ENCODE results near the gene CXCL12.

The CXCL12 gene

DNA sequence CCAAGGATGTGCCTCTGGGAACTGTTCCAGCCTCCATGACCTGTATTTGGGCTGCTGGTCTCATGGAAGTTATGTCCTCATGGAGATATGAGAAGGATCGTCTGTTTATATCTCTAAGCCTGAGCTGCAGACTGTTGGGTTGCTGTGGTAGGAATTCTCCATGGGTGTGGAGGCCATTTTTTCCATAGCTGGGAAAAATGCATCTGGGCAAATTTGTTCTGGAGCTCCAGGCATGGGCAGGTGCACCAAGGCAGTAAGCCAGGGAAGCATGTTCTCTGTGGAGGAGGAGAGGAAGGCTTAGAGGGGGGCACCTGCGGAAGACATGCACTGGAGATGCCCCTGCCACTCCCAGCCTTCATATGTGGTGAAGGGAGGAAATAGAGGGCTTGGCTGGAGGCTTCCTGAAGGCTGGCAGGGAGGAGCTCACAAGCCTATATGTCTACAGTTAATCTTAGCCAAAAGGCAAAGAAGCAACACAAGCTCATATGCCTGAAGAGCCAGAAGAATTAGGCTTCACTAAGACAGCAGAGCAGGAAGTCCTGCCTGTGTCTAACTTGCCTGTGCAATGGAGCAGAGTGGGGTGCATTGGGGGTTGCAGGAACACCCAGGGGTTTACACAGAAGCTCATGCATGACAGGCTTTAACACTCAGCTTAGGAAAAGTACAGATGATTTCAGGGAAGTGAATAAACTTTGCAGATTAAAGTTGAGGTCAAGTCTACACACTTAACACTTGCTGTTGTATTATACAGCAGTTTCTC lies 35.1 kb upstream of the CXCL12 start:
- no peak for TF ChIP-seq FOXM1 (IDR thresholded peaks at IDR 0.05; ENCODE audit: borderline replicate concordance, low read depth)
- no peak for TF ChIP-seq TCF12 (IDR thresholded peaks at IDR 0.05; ENCODE audit: low read depth)
- TF ChIP-seq CREB1 (IDR thresholded peaks at IDR 0.05; ENCODE audit: low read depth), result no peak
- TF ChIP-seq TEAD4 (IDR thresholded peaks at IDR 0.05), result no peak
- TF ChIP-seq CEBPB (IDR thresholded peaks at IDR 0.05), result no peak
- TF ChIP-seq, protein P1, sequence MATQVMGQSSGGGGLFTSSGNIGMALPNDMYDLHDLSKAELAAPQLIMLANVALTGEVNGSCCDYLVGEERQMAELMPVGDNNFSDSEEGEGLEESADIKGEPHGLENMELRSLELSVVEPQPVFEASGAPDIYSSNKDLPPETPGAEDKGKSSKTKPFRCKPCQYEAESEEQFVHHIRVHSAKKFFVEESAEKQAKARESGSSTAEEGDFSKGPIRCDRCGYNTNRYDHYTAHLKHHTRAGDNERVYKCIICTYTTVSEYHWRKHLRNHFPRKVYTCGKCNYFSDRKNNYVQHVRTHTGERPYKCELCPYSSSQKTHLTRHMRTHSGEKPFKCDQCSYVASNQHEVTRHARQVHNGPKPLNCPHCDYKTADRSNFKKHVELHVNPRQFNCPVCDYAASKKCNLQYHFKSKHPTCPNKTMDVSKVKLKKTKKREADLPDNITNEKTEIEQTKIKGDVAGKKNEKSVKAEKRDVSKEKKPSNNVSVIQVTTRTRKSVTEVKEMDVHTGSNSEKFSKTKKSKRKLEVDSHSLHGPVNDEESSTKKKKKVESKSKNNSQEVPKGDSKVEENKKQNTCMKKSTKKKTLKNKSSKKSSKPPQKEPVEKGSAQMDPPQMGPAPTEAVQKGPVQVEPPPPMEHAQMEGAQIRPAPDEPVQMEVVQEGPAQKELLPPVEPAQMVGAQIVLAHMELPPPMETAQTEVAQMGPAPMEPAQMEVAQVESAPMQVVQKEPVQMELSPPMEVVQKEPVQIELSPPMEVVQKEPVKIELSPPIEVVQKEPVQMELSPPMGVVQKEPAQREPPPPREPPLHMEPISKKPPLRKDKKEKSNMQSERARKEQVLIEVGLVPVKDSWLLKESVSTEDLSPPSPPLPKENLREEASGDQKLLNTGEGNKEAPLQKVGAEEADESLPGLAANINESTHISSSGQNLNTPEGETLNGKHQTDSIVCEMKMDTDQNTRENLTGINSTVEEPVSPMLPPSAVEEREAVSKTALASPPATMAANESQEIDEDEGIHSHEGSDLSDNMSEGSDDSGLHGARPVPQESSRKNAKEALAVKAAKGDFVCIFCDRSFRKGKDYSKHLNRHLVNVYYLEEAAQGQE (IDR thresholded peaks at IDR 0.05; ENCODE audit: low read depth), result no peak
- no peak for TF ChIP-seq EP300 (IDR thresholded peaks at IDR 0.05; ENCODE audit: borderline replicate concordance)
- TF ChIP-seq EGR1 (IDR thresholded peaks at IDR 0.05), result no peak
- no peak for TF ChIP-seq YY1 (IDR thresholded peaks at IDR 0.05; ENCODE audit: low read depth)

- TF ChIP-seq TAF1 (IDR thresholded peaks at IDR 0.05; ENCODE audit: low read depth) (no peak), MAX (IDR thresholded peaks at IDR 0.05) (no peak), RAD21 (IDR thresholded peaks at IDR 0.05; ENCODE audit: low read depth) (no peak), CEBPB (IDR thresholded peaks at IDR 0.05) (no peak), FOXM1 (IDR thresholded peaks at IDR 0.05; ENCODE audit: borderline replicate concordance, low read depth) (no peak), NFIC (IDR thresholded peaks at IDR 0.05) (no peak), CREB1 (IDR thresholded peaks at IDR 0.05; ENCODE audit: low read depth) (no peak), EGR1 (IDR thresholded peaks at IDR 0.05) (no peak), YY1 (IDR thresholded peaks at IDR 0.05; ENCODE audit: low read depth) (no peak), TEAD4 (IDR thresholded peaks at IDR 0.05) (no peak), TCF12 (IDR thresholded peaks at IDR 0.05; ENCODE audit: low read depth) (no peak), EP300 (IDR thresholded peaks at IDR 0.05; ENCODE audit: borderline replicate concordance) (no peak), ZBTB7A (IDR thresholded peaks at IDR 0.05; ENCODE audit: low read depth) (no peak)
- TF ChIP-seq, protein P1 (IDR thresholded peaks at IDR 0.05; ENCODE audit: low read depth), result no peak
- TF ChIP-seq, protein P2, sequence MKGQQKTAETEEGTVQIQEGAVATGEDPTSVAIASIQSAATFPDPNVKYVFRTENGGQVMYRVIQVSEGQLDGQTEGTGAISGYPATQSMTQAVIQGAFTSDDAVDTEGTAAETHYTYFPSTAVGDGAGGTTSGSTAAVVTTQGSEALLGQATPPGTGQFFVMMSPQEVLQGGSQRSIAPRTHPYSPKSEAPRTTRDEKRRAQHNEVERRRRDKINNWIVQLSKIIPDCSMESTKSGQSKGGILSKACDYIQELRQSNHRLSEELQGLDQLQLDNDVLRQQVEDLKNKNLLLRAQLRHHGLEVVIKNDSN (IDR thresholded peaks at IDR 0.05), result no peak
Measured at GRCh38 chr10:44418637-44419036, 33.7 kb upstream of the CXCL12 start.

GRCh38 chr10:44417761-44418160 lies 32.9 kb upstream of the CXCL12 start:
- TF ChIP-seq EP300 (IDR thresholded peaks at IDR 0.05; ENCODE audit: borderline replicate concordance) (no peak), TEAD4 (IDR thresholded peaks at IDR 0.05) (no peak), FOXM1 (IDR thresholded peaks at IDR 0.05; ENCODE audit: borderline replicate concordance, low read depth) (no peak), YY1 (IDR thresholded peaks at IDR 0.05; ENCODE audit: low read depth) (no peak), TCF12 (IDR thresholded peaks at IDR 0.05; ENCODE audit: low read depth) (no peak), ZBTB7A (IDR thresholded peaks at IDR 0.05; ENCODE audit: low read depth) (no peak), NFIC (IDR thresholded peaks at IDR 0.05) (no peak), TAF1 (IDR thresholded peaks at IDR 0.05; ENCODE audit: low read depth) (no peak), CREB1 (IDR thresholded peaks at IDR 0.05; ENCODE audit: low read depth) (no peak), RAD21 (IDR thresholded peaks at IDR 0.05; ENCODE audit: low read depth) (no peak), EGR1 (IDR thresholded peaks at IDR 0.05) (no peak), CEBPB (IDR thresholded peaks at IDR 0.05) (no peak), MAX (IDR thresholded peaks at IDR 0.05) (no peak)
- TF ChIP-seq, protein P2 (IDR thresholded peaks at IDR 0.05), result no peak
- TF ChIP-seq, protein P1 (IDR thresholded peaks at IDR 0.05; ENCODE audit: low read depth), result no peak

DNA sequence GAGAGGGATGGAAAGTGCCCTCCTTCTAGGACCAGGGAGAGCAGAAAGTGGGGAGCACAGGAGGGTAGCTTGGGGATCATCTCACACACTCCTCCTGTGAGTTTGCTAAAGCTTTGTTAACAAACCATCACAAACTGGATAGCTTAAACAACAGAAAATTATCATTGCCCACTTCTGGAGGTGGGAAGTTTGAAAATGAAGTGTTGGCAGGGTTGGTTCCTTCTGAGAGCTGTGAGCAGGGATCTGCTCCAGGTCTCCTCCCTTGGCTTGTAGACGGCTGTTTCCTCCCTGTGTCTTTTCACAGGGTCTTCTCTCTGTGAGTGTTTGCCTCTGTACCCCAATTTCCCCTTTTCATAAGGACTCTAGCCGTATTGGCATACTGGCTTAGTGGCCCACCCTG lies 32.0 kb upstream of the CXCL12 start:
- no peak for TF ChIP-seq FOXM1 (IDR thresholded peaks at IDR 0.05; ENCODE audit: borderline replicate concordance, low read depth)
- TF ChIP-seq CREB1 (IDR thresholded peaks at IDR 0.05; ENCODE audit: low read depth), result no peak
- no peak for TF ChIP-seq EP300 (IDR thresholded peaks at IDR 0.05; ENCODE audit: borderline replicate concordance)
- TF ChIP-seq EGR1 (IDR thresholded peaks at IDR 0.05), result no peak
- TF ChIP-seq, protein P1 (IDR thresholded peaks at IDR 0.05; ENCODE audit: low read depth), result no peak
